Fibroblast of lung (primary cell): ENCODE measurements around the gene APH1B. TPM values are rescaled to one million over a fixed set of nuclear protein-coding genes. Genes with fewer than 3 reads are reported as not detected.
A peak's percentile ranks its signal among the peaks of the same experiment; 100 is the strongest.

Experiments
- DNase-seq, 2 donors: peaks; one replicate each; pipeline versions ENCODE4 v3.0.0 to v3.0.0-alpha.2; 2010; ENCODE audit warnings: low read depth in 2 of 2
- H2AFZ ChIP-seq: 2 replicates; pipeline ENCODE4 v1.5.1; 2012; ENCODE audit warnings: low read length, control low read depth, inconsistent platforms
- H3K27ac ChIP-seq: 2 replicates; pipeline ENCODE4 v1.5.1; 2011; ENCODE audit warnings: low read length, control low read depth; ENCODE audit not compliant: insufficient read depth
- H3K27me3 ChIP-seq: 2 replicates; pipeline ENCODE4 v1.5.1; 2011; ENCODE audit warnings: mild to moderate bottlenecking, low read length; ENCODE audit not compliant: control insufficient read depth, insufficient read depth
- H3K36me3 ChIP-seq: 2 replicates; pipeline ENCODE4 v1.5.1; 2011; ENCODE audit warnings: low read length; ENCODE audit not compliant: control insufficient read depth, insufficient read depth
- H3K4me1 ChIP-seq: 2 replicates; pipeline ENCODE4 v1.5.1; 2011; ENCODE audit warnings: low read length; ENCODE audit not compliant: control insufficient read depth, insufficient read depth; ENCODE audit errors: extremely low read depth
- H3K4me2 ChIP-seq: 2 replicates; pipeline ENCODE4 v1.5.1; 2011; ENCODE audit warnings: low read length, control low read depth; ENCODE audit not compliant: insufficient read depth; ENCODE audit errors: extremely low read depth
- H3K4me3 ChIP-seq, 4 experiments: fragments of 200-600 bp in 1 of 4; sonication (generic) in 1 of 4; replicated peaks in 1 of 4; 2 replicates each; pipeline ENCODE4 v1.5.1; 2011 to 2016; ENCODE audit warnings: low read length in 4 of 4, low read depth in 3 of 4, mild to moderate bottlenecking in 3 of 4, control low read depth in 2 of 4, inconsistent platforms in 1 of 4, mixed read lengths in 1 of 4; ENCODE audit not compliant: insufficient read depth in 1 of 4; ENCODE audit errors: control extremely low read depth in 1 of 4
- H3K79me2 ChIP-seq: 2 replicates; pipeline ENCODE4 v1.5.1; 2012; ENCODE audit warnings: mild to moderate bottlenecking, low read length, inconsistent platforms; ENCODE audit not compliant: control insufficient read depth, insufficient read depth
- H3K9ac ChIP-seq: 2 replicates; pipeline ENCODE4 v1.5.1; 2011; ENCODE audit warnings: mild to moderate bottlenecking, low read length, control low read depth; ENCODE audit not compliant: insufficient read depth
- H3K9me3 ChIP-seq: 2 replicates; pipeline ENCODE4 v1.5.1; 2012; ENCODE audit warnings: low read depth, low read length; ENCODE audit not compliant: control insufficient read depth, insufficient read depth
- H4K20me1 ChIP-seq: 2 replicates; pipeline ENCODE4 v1.5.1; 2011; ENCODE audit warnings: low read length; ENCODE audit not compliant: control insufficient read depth, insufficient read depth; ENCODE audit errors: extremely low read depth
- CTCF ChIP-seq, 2 donors: IDR thresholded peaks in 1 of 2; conservative IDR thresholded peaks in 1 of 2; 1 replicate in 1 of 2; 2 replicates in 1 of 2; pipeline ENCODE4 v1.5.1; 2011 to 2012; ENCODE audit warnings: low read length in 2 of 2, control low read depth in 1 of 2, inconsistent platforms in 1 of 2, low read depth in 1 of 2, mild to moderate bottlenecking in 1 of 2
- EZH2 ChIP-seq: IDR thresholded peaks from 2 replicates; pipeline ENCODE4 v1.5.1; 2012; ENCODE audit warnings: low read length, control low read depth, mild to moderate bottlenecking; ENCODE audit errors: missing control alignments
- polyA plus RNA-seq, 2 donors: library from polyadenylated mRNA; depleted of rRNA in 1 of 2; stranded (reverse) in 1 of 2; unstranded in 1 of 2; fragments of >200 nt; gene quantifications; 2 replicates each; pipeline ENCODE4 v1.2.1, GENCODE V29; 2011 to 2012; ENCODE audit warnings: missing spikeins in 1 of 2
- total RNA-seq: library from RNA; depleted of rRNA; stranded (reverse); fragments of >200 nt; gene quantifications from 2 replicates; pipeline ENCODE4 v1.2.1, GENCODE V29; 2014

The APH1B gene
- total and polyA plus RNA-seq, 2 donors (not counting 1 experiment from before 2014, with no cell fraction given) = 23.5 to 32.2 TPM

DNA sequence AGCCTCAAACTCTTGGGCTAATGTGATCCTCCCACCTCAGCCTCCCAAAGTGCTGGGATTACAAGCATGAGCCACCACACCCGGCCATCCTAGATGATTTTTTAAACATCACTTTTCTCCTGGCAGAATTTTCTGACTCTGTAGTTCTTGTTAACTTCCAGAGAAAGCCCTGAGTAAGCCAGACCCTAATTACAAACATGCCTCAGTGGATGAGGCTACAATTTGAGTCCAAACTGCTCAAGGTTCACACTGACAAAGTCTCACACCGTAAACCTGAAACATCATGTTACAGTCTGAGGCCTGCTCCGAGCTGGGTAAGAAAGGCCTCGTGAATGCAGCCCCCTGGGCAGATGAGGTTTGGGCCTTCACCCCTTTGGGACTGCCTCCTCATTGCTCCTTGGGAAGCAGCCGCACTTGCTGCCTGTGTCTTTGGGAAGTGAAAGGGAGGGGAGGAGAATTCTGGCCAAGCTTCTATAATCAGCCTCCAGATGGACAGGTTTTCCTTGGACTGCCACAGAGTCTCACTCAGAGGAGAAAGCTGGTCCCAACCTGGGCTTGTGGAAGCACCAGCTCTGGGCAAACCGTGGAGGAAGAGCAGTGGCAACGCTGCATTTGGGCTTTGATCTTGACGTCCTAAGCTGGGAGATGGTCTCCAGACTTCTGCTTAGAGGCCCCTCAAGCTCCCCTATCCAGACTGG is 58.3 kb downstream of the APH1B start:
- no peaks in the 10 kb centered on the region for H3K9me3 ChIP-seq
- H3K4me3 ChIP-seq = no peak overlapping the region
- no peak overlapping the region for H3K4me2 ChIP-seq
- no peak for DNase-seq
- H3K4me1 ChIP-seq = peaks cover 6% of the 10 kb centered on the region
- H3K79me2 ChIP-seq = no peaks in the 10 kb centered on the region
- TF ChIP-seq EZH2 = no peak
- no peak for TF ChIP-seq CTCF (conservative IDR thresholded peaks at IDR 0.05 in 1 of 2, IDR thresholded peaks at IDR 0.05 in 1 of 2; ENCODE audit: low read depth in 1 of 2, low read length in 2 of 2)
- no peaks in the 10 kb centered on the region for H3K27me3 ChIP-seq
- no peak overlapping the region for H3K9ac ChIP-seq
- no peaks in the 10 kb centered on the region for H4K20me1 ChIP-seq
- no peak overlapping the region for H3K27ac ChIP-seq
- no peak overlapping the region for H2AFZ ChIP-seq
- H3K36me3 ChIP-seq = no peaks in the 10 kb centered on the region

DNA sequence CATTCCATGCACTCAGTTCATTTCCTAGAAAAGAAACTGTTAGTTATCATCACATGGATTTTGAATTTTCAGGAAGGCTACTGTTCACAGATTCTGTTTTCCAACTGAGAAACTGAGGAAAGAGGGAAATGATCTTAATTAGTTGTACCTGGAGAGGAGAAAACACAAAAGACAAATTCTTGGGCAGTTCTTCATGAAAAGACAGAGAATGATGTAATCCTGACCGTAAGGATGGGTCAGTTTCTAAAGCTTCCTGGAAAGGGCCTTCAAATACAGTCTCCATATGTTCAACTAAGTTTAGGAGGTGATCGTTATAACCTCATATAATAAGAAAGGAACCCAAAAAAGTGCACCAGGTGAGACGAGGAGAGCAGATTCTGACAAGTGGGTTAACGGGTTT is 59.6 kb downstream of the APH1B start:
- Histone ChIP-seq H3K27me3 (no peaks in the 10 kb centered on the region), H3K9ac (no peak overlapping the region), H3K36me3 (no peaks in the 10 kb centered on the region), H3K4me1 (peaks cover 6% of the 10 kb centered on the region), H3K79me2 (no peaks in the 10 kb centered on the region), H3K4me2 (no peak overlapping the region), H4K20me1 (no peaks in the 10 kb centered on the region), H3K27ac (no peak overlapping the region), H3K4me3 (no peak overlapping the region), H2AFZ (no peak overlapping the region), H3K9me3 (no peaks in the 10 kb centered on the region)
- TF ChIP-seq CTCF (conservative IDR thresholded peaks at IDR 0.05 in 1 of 2, IDR thresholded peaks at IDR 0.05 in 1 of 2; ENCODE audit: low read depth in 1 of 2, low read length in 2 of 2) (no peak), EZH2 (no peak)
- DNase-seq = no peak

- Histone ChIP-seq H3K9me3 (no peaks in the 10 kb centered on the region), H3K4me2 (no peak overlapping the region), H2AFZ (no peak overlapping the region), H3K27me3 (no peaks in the 10 kb centered on the region), H3K36me3 (no peaks in the 10 kb centered on the region), H4K20me1 (no peaks in the 10 kb centered on the region), H3K27ac (no peak overlapping the region), H3K4me3 (no peak overlapping the region), H3K4me1 (peaks cover 2% of the 10 kb centered on the region), H3K79me2 (no peaks in the 10 kb centered on the region), H3K9ac (no peak overlapping the region)
- peak in 1 of 2 donors; percentile 88 for DNase-seq
- TF ChIP-seq CTCF (conservative IDR thresholded peaks at IDR 0.05 in 1 of 2, IDR thresholded peaks at IDR 0.05 in 1 of 2; ENCODE audit: low read depth in 1 of 2, low read length in 2 of 2) = no peak
- no peak for TF ChIP-seq EZH2
Observed at GRCh38 chr15:63338170-63338569, 60.8 kb downstream of the APH1B start.
